DND-41 (cell line): ENCODE results near the gene IL2.

ENCODE experiments used
- EZH2 ChIP-seq: IDR thresholded peaks from 3 replicates; pipeline ENCODE4 v1.6.1; 2012; ENCODE audit warnings: borderline replicate concordance, low read depth, mild to moderate bottlenecking, moderate library complexity, low read length, inconsistent platforms; ENCODE audit not compliant: severe bottlenecking
- TF ChIP-seq, protein P1 (sequence below): IDR thresholded peaks from 2 replicates; pipeline ENCODE4 v1.5.1; 2012; ENCODE audit warnings: borderline replicate concordance, low read length, moderate library complexity, mild to moderate bottlenecking; ENCODE audit not compliant: poor library complexity, severe bottlenecking; ENCODE audit errors: extremely low read depth

DNA sequence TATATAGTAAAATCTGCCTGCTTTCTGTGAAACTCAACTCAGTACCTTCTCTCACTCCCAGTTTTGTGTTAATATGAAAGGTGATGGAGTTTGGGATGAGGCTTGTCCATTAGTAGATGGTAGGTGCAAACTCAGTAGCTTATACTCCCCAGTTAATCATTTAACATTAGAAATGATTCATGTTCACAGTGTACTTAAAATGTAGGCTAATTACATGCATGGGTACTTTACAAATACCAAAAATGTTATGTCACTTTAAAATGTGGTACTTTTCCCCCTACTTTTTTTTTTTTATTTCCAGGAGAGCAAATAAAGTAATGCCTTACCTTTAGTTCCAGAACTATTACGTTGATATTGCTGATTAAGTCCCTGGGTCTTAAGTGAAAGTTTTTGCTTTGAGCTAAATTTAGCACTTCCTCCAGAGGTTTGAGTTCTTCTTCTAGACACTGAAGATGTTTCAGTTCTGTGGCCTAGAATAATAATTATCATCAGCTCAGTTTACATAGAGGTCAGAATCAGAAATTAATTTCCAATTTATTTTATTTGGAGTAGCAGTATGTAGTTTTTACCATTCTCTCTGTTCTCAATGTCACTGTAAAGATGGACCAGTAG, 3.0 kb downstream of the IL2 start:
- TF ChIP-seq, protein P1, sequence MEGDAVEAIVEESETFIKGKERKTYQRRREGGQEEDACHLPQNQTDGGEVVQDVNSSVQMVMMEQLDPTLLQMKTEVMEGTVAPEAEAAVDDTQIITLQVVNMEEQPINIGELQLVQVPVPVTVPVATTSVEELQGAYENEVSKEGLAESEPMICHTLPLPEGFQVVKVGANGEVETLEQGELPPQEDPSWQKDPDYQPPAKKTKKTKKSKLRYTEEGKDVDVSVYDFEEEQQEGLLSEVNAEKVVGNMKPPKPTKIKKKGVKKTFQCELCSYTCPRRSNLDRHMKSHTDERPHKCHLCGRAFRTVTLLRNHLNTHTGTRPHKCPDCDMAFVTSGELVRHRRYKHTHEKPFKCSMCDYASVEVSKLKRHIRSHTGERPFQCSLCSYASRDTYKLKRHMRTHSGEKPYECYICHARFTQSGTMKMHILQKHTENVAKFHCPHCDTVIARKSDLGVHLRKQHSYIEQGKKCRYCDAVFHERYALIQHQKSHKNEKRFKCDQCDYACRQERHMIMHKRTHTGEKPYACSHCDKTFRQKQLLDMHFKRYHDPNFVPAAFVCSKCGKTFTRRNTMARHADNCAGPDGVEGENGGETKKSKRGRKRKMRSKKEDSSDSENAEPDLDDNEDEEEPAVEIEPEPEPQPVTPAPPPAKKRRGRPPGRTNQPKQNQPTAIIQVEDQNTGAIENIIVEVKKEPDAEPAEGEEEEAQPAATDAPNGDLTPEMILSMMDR = no peak
- no peak for TF ChIP-seq EZH2
